CD4-positive, alpha-beta T cell treated with Interleukin-4 for 4 hours (primary cell): ENCODE data around the gene MRPS2.

Experiments
- DNase-seq: peaks from one replicate; pipeline ENCODE4 v3.0.0-alpha.2; 2020

MRPS2 gene

GRCh38 chr9:135480940-135481310, 19.6 kb upstream of the MRPS2 start:
- no peak for DNase-seq

GRCh38 chr9:135482015-135482754, 18.3 kb upstream of the MRPS2 start:
- DNase-seq, result no peak

GRCh38 chr9:135484460-135485277, 15.8 kb upstream of the MRPS2 start:
- no peak for DNase-seq

GRCh38 chr9:135485385-135485784, 15.1 kb upstream of the MRPS2 start:
- no peak for DNase-seq

- DNase-seq, result no peak
Measured at GRCh38 chr9:135485832-135486231, 14.7 kb upstream of the MRPS2 start.

- no peak for DNase-seq
Measured at GRCh38 chr9:135486267-135487065, 14.0 kb upstream of the MRPS2 start.

GRCh38 chr9:135487281-135488012, 13.0 kb upstream of the MRPS2 start:
- DNase-seq, result no peak

GRCh38 chr9:135488013-135488330, 12.5 kb upstream of the MRPS2 start:
- DNase-seq, result no peak

- DNase-seq, result no peak
Measured at GRCh38 chr9:135488527-135488926, 12.0 kb upstream of the MRPS2 start.

- no peak for DNase-seq
Measured at GRCh38 chr9:135489188-135489906, 11.1 kb upstream of the MRPS2 start.

- no peak for DNase-seq
Measured at GRCh38 chr9:135490166-135490870, 10.2 kb upstream of the MRPS2 start.

GRCh38 chr9:135490980-135491464, 9.5 kb upstream of the MRPS2 start:
- no peak for DNase-seq

GRCh38 chr9:135491764-135492163, 8.7 kb upstream of the MRPS2 start:
- DNase-seq, result no peak

- DNase-seq, result no peak
Measured at GRCh38 chr9:135492886-135493669, 7.4 kb upstream of the MRPS2 start.

GRCh38 chr9:135494791-135495559, 5.5 kb upstream of the MRPS2 start:
- no peak for DNase-seq

GRCh38 chr9:135498381-135499126, 1.9 kb upstream of the MRPS2 start:
- no peak for DNase-seq

GRCh38 chr9:135499326-135500070, 984 bp upstream of the MRPS2 start:
- peak; percentile 87 for DNase-seq

- no peak for DNase-seq
Measured at GRCh38 chr9:135500071-135500524, 384 bp upstream of the MRPS2 start.
